GM18507 (cell line): ENCODE measurements around the gene NABP1.

ENCODE experiments used
- DNase-seq: peaks from one replicate; pipeline ENCODE4 v3.0.0; 2011; ENCODE audit warnings: low read depth; ENCODE audit not compliant: insufficient read length; ENCODE audit errors: extremely low spot score
- FAIRE-seq: peaks from 2 replicates; lab custom pipeline; 2011; peaks lifted over from hg19 to GRCh38; lab: Jason Lieb, UNC

NABP1 gene

DNA sequence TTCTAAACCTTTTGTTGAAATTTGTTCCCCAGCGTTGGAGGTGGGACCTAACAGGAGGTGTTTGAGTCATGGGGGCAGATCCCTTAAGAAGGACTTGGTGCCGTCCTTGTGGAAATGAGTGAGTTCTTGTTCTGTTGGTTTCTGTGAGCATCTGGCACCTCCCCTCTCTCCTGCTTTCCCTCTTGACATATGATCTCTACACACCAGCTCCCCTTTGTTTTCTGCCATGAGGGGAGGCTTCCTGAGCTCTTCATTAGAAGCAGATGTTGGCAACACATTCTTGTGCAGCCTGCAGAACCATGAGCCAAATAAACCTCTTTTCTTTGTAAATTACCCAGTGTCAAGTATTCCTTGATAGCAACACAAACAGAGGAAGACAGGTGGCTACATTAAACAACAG, 23.8 kb downstream of the NABP1 start:
- no peak for FAIRE-seq
- DNase-seq: no peak

DNA sequence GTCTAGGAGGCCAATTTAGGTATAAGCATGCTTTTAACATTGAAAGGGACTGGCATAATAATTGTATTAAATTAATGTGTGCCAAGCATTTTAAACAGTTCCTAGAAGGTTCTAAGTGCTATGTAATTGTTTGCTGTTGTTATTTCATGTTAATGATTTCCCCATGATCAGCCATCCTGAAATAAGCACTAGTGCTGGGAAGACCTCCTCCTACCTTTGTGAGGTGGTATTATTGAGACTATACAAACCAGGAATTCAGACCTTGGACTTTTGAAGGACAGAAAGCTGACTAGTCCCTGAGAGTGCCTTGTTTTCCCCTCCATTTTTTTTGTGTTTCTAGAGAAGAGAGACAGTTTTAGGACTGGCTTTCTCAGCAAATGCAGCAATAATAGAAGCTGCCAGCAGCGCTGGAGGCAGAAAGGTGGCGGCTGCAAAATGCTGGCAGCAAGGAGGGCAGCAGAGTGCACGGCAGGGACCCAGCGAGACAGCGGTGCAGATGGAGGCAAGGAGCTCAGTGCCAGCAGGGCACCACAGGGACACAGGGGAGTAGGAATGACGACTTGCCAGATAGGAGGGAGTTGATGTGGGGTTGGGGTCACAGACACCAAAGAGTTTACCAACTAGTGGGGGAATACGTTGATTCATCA, 25.3 kb downstream of the NABP1 start:
- no peak for FAIRE-seq
- DNase-seq: no peak

GRCh38 chr2:191705084-191705483, 27.1 kb downstream of the NABP1 start:
- DNase-seq: no peak
- no peak for FAIRE-seq

DNA sequence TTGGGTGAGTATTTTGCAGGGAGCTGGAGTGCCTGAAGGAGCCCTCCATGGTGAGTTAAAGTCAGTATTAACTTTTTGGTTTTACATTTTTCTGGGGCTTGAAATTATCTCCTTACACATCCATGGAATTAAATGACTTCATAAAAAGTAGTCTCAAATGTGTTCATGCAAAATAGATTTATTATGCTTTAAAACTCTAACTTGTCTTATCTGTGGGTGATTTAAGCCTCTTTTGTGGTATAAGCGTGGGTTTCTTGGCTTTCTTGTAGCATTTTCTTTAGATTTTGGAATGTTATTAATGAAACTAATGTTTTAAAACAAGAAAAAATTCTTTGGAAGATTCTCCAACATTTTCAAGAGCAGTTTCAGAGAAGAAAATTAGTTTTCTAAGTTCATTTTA, 27.8 kb downstream of the NABP1 start:
- FAIRE-seq: no peak
- DNase-seq: no peak

DNA sequence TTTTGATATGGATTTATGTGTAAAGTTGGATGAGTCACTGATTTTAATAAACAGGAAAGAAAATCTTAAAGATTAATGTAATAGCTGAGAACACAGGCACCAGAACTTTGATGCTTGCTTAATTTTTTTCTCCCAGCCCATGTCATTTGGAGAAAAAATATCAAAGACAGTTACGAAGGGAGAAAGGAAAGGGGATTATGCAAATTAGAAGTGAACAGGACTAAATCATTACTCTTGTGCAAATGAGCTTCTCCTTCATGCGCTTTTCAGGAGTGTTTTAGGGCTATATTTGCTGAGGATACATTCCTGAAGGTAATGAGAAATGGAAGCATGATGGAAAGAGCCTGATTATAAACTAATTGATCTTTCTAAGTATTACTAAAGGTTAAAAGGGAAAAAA, 28.9 kb downstream of the NABP1 start:
- FAIRE-seq (no peak), DNase-seq (no peak)

DNA sequence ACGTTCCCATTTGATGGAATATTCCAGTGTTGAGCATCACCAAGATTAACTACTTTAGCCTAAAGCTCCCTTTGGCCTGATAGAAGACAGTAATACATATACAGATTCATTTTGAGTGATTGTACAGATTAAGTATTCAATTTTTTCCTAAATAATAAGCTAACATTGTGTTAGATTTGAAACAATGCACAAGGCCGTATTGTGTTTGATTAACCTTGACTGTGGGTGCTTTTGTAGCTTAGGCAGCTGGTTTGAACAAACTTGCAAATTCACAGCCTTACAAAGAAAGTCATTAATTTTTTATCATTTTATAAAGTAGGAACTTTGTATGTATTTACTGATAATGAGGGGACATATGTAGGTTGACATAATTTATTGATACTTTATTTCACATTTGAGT, 29.6 kb downstream of the NABP1 start:
- FAIRE-seq: no peak
- no peak for DNase-seq

DNA sequence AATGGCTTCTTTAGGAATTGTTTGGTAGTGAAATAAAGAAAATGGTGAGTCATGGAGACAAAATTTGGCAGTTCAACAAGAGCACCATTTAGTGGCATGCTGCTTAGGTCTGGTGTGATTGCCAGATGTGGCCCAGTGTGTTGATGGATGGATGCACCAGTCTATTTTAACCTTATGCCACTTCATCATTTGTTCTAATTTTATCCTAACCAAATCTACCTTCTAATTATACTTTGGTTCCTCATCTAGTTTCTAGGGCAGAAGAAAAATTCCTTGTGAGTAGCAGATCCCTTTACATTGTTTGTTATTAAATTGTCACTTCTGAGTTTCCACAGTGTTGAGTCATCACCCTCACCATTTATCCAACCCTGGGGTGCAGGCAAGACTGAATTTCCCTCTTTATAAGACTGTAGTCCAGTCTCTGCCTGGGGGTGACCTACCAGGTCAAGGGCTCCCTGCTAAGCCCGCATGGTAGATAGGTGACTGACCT, 32.5 kb downstream of the NABP1 start:
- DNase-seq (no peak), FAIRE-seq (no peak)

GRCh38 chr2:191711621-191712020, 33.7 kb downstream of the NABP1 start:
- no peak for FAIRE-seq

DNA sequence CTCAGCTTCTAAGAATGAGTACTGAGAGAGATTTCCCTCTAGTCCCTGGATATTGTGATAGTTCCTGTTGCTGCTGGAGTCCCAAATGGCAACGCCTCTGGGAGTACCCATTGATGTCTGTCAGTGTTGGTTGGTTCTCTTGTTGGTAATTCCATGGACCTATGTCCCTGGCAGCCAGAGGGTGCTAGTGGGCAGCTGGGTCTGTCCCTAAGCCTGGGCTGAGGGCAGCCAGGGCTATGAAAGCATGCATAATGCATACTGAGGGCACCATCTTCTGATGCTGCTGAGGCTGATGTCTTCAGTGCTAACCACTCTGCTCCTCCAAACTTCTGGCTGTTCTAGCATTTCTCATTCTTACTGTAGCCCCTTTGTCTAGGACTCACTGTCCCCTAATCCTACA, 35.9 kb downstream of the NABP1 start:
- DNase-seq (no peak), FAIRE-seq (no peak)

More at GRCh38 chr2:191711621-191712020, 33.7 kb downstream of the NABP1 start:
- no peak for DNase-seq

DNA sequence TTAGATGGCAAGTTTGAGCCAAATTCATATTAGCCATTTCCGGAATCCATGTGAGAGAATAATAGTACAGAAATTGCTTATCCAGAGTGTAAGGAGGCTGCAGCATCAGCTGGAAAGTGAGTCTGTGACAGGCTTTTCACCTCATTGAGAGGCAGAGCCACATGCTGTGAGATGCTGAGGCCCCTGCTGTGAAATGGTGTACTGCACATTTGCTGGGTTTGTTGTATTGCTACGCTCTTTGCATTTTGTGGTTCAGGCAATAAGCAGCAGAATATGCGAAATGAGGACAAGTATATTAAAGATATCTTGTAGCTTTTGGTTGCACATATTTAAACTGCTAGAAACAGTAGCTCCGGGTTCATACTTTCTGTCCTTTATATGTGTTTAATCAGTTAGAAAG, 37.0 kb downstream of the NABP1 start:
- DNase-seq (no peak), FAIRE-seq (no peak)

DNA sequence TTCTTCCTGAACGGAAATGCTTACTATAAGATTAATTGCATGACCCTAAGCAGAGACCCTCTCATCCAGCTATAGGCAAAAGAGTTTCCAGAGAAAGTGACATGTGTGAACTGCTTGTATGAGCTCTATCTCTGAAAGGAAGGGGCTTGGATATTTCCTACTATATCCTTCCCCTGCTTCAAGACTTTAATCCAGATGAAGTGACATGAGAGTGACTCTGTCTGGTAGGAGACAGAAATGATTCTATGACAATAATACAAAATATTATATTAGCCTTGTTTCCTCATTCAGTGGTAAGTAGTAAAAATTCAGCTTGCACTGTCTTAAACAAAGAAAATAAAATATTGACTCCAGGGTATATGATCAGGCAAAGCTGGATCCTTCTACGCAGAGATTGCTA, 37.5 kb downstream of the NABP1 start:
- DNase-seq: no peak
- no peak for FAIRE-seq

- no peak for FAIRE-seq
- no peak for DNase-seq
These were observed 41.3 kb downstream of the NABP1 start for GRCh38 chr2:191719261-191719660.

GRCh38 chr2:191719938-191720337, 42.0 kb downstream of the NABP1 start:
- no peak for FAIRE-seq
- no peak for DNase-seq

DNA sequence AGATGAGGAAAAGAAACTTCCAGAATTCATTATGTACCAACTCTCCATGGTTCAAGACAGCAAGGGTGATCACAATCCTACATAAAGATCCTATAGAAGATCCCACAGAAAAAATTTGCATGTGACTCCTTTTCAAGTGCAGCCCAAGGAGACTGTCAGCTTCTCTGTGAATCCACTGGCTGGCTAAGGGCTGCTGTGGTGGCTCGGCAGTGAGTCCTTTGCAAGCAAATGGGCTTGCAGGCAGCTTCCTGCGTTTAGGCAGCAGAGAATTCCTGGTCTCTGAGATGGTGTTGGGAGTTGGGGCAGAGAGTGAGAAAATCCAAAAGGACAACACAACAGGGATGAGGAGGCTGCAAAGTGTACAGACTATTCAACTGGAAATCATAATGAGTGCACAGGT, 43.4 kb downstream of the NABP1 start:
- DNase-seq (no peak), FAIRE-seq (no peak)

GRCh38 chr2:191724015-191724414, 46.1 kb downstream of the NABP1 start:
- FAIRE-seq (peak; percentile 12), DNase-seq (no peak)

GRCh38 chr2:191728750-191729624, 51.1 kb downstream of the NABP1 start:
- FAIRE-seq (no peak), DNase-seq (no peak)

GRCh38 chr2:191730263-191730662, 52.3 kb downstream of the NABP1 start:
- no peak for DNase-seq
- no peak for FAIRE-seq
